NOMO-1 (cell line): ENCODE measurements around the gene DNAH6.
A peak's percentile ranks its signal among the peaks of the same experiment; 100 is the strongest.

Source experiments
- DNase-seq, 2 experiments: peaks; one replicate each; lab custom pipeline; 2025; ENCODE audit not compliant: unreplicated experiment in 2 of 2; lab: John Stamatoyannopoulos, UW

Gene DNAH6

DNA sequence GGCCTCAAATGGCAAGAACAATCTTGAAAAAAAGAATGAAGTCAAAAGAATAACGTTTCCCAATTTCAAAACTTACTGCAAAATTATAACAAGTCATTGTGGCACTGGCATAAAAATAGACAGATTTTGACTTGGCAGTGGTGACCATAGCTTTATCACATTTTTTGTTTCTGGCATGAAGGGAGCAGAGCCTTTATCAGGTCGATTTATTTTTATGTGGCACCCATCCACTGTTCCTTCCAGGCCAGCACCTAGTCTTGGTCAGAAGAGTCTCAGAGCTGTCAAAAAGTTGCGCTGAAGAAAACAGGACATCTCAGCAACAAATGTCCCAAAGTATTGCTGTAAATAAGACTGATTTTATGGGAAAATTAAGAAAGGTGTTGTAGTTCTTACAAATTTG is 272.2 kb downstream of the DNAH6 start:
- no peak for DNase-seq

DNA sequence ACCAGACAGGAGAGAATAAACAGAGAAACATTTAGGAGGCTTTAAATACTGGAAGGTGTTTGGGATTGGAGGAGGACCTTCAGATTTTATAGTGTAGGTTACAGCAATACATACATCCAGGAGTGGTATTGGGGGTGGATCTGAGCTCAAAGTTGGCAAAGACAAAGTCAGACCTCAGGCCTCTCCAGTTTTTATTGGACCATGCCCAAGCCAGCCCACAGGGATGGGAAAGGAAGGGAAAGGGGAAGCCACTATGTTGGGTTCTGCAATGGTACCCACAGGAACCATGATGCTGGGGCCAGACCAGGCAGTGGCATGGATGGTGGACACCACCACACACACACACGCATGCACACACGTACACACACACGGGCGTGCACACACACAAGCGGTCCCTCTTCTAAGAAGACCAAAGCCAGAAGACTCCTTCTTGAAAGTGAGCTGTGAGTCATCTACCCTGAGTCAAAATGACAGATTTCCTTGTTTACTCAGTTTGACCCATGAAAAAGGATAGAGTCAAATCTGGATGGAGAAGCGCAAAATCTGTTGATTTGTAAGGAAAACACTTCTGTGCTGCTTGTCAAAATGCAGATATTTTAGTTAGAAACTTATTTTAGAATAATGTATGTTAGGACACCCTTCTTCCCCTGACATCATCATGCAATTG is 276.7 kb downstream of the DNAH6 start:
- no peak for DNase-seq

DNA sequence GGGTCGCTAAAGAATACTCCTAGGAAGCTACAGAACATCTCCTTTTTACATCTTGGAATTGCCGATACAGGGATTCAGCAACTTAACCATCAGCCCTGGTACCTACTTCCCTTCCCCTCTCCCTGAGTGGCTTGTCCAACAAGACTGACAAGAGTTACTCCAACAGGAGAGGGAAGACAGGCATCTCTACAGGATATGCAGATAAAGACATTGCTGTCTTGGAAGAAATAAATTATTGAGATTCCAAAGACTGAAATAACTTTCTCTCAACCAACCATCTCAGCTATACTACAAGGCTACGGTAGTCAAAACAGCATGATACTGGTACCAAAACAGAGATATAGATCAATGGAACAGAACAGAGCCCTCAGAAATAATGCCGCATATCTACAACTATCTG is 277.3 kb downstream of the DNAH6 start:
- DNase-seq: no peak

DNA sequence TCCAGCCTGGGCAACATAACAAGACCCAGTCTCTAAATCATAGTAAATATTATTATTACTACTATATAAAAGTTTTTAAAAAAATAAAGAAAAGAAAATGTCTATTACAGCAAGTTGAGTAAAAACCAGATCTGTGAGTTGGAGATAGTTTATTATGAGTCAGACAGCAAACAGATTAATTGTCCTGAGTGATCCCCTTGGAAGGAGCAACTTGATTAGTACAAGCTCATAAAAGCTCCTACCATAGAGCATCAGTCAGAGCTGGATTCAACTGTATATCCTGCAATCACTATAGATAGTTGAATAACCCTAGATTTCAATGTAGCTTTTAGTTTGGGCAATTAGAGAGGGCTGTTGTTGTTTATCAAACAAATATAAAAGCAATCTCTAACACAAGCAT is 280.5 kb downstream of the DNAH6 start:
- no peak for DNase-seq

DNA sequence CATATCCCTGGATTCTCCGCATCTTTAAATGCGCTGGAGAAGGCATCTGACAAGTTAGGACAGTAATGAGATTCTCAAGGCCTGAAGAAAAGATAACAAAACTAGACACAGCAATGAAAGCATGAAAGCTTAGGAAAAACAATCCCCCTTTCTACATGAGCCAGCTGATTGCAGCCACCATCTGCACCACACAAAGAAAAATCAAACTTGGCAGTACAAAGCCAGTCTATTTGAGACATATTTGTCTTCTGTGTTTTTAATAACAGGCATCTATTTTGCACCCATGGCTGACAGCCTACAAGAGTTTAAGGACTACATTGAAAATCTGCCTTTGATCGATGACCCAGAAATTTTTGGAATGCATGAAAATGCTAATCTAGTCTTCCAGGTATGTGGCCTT is 281.0 kb downstream of the DNAH6 start:
- DNase-seq: no peak

DNA sequence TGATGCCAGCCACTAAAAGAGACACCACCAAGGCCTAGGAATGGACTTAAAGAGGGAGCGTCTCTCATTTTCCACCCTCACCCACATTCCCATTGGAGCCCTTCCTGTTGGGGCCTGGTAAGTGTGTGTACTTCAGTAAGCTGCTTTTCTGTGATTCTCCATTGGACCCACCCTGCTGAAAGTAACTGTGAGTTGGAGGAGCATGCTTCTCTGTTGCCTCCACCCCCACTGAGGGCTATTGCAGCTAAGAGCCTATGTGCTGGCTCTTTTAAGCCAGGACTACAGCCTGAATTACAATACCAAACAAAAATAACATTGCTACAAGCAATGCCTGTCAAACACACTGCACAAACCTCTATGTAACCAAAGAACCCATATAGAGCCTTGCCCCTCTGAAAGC is 283.5 kb downstream of the DNAH6 start:
- DNase-seq: no peak

DNA sequence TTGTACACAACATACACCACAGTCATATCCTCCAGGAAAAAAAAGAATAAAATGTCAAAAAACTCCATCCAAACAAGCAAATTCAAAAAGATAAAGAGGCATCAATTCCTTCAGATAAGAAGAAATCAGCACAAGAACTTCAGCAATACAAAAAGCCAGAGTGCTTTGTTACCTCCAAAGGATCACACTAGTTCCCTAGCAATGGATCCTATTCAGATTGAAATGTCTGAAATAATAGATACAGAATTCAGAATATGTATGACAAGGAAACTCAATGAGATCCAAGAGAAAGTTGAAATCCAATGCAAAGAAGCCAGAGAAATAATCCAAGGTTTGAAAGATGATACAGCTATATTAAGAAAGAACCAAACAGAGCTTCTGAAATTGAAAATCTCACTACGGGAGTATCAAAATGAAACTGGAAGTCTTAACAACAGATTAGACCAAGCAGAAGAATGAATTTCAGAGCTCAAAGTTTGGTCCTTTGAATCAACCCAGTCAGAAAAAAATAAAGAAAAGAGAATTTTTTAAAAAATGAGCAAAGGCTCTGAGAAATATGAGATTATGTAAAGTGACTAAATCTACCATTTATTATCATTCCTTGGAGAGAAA is 284.0 kb downstream of the DNAH6 start:
- no peak for DNase-seq

DNA sequence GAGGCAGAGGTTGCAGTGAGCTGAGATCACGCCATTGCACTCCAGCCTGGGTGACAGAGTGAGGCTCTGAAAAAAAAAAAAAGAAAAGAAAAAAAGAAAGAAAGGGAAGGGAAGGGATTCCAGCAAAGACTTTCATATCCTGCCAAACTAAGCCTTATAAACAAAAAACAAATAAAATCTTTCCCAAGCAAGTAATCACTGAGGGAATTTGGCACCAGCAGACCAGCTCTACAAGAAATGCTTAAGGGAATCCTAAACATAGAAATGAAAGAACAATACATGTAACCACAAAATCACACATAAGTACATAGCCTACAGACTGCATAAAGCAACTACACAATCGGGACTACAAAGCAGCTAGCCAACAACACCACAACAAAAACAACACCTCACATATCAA is 285.5 kb downstream of the DNAH6 start:
- DNase-seq: no peak

DNA sequence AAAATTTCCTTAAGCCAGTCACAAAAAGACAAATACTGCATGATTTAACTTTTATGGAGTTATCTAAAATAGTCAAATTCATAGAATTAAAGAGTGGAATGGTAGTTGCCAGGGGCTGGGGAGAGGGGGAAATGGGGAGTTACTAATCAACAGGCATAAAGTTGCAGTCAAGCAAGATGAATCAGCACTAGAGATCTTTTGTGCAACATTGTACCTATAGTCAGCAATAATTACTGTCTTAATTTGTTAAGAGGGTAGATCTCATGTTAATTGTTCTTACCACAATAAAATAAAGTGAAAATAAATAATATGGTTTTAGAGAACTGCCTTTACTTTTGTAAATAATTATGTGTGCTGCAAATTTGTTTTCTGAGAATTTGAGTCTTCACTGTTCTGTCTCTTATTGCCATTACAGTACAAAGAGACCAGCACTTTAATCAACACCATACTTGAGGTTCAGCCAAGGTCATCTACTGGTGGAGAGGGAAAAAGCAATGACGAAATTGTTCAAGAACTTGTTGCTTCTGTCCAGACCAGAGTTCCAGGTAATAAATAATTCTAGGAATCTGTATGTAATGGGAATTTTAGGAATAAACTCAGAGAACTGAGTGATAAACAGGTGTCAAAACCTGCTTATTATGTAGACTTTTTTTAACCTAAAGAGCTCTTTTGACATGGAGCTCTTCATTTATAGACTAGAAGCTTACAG is 289.1 kb downstream of the DNAH6 start:
- no peak for DNase-seq

DNA sequence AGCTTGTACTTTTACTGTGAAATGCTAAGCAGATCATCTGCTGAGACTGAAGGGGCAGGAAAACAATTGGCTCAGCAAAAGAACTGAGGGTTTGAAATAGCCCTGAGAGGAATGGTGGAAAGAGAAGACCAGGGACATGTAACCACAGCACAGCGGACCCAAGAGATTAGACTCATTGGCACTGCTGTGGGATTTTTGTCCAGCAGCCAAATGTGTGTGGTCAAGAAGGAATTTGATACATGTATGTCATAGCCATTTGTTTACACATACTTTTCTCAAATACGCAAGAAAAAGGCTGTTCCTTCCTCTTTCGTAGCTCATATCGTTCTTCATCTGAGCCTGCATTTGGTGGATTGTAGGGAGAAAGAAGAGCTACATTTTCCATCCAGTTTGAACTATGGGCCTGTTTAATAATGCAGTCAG is 290.8 kb downstream of the DNAH6 start:
- DNase-seq: no peak

DNA sequence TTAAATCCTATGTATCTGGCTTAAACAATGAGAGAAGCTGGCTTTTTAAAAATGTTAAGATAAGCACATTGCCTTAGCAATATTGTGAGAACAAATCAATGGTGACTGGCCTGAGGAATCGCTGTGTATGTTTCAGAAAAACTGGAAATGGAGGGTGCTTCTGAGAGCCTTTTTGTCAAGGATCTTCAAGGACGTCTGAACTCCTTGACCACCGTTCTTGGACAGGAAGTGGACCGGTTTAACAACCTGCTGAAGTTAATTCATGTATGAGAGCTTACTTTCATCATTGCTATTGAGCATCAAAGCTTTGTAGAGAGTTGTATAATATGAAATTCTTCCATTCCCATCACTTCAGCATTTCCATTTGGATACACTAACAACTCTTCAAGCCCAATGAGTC is 292.0 kb downstream of the DNAH6 start:
- no peak for DNase-seq

DNA sequence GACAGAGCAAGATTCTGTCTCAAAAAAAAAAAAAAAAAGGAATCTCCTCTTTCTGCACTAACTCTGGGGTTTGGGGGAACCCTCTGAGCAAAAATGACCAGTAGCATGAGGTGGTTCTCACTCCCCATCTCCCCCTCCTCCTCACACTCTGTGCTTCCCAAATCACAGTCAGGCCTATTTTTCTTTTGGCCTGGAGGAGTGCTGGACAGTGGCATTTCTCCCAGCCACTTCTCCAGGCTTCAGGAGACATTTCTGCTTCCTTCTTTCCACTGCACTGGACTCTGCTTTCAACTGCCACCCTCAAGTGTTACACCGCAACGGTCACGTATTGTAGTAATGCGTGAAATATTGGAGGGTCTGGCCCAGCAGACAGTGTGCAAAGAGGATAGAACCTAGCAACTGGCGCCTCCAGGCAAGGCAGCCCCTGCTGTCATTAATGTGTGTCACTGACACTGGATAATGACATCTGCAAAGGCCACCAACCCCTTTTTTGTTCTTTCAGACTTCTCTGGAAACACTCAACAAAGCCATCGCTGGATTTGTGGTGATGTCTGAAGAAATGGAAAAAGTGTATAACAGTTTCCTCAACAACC is 295.6 kb downstream of the DNAH6 start:
- no peak for DNase-seq

DNA sequence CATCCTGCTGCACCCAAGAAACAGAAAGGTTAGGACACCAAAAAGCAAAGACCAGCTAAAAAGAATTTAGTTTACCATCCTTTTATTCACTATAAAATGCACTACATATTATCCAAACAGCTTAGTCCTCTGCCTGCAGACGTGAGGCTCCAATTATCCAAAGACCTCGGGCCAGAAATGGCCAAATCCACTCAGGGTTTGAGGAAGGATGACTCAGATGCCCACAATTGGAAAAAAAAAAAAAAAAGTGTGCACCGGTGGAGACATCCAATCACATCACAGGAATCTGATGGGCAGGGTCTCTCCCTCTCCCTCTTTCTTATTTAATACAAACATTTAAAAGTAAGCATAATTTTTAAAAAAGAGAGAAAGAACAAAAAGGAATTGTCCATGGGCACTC is 298.8 kb downstream of the DNAH6 start:
- DNase-seq: no peak

DNA sequence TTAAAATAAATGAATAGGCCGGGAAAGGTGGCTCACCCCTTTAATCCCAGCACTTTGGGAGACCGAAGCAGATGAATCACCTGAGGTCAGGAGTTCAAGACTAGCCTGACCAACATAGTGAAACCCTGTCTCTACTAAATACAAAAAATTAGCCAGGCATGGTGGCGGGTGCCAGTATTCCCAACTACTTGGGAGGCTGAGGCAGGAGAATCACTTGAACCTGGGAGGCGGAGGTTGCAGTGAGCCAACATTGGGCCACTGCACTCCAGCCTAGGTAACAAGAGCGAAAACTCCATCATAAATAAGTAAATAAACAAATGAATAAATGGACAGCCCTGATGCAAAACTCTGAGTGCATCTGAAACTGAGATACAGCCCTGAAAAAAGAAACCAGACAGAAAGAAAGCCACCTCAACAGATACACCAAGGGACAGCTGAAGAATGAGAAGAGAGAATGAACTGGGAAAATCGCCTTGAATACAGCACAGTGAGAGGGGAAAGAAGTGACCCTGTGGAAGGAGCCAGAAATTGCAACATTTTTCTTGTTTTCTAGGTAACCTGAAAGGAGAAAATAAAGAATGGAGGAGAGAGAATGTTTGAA is 300.2 kb downstream of the DNAH6 start:
- DNase-seq: no peak

DNA sequence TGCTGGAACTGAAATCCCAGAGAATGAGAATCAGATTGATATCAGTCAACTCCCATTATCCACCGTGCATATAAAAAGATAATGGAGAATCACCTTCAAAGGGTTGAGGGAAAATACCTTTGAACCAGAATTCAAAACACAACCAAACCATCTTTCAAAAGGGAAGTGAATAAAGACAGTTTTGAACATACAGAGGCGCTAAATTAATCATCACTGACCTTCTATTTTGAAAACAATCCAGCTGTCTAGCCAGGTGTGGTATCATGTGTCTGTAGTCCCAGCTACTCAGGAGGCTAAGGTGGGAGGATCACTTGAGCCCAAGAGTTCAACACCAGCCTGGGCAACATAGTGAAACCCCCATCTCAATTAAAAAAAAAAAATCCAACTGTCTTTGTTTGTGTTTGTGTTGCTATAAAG is 300.9 kb downstream of the DNAH6 start:
- no peak for DNase-seq

DNA sequence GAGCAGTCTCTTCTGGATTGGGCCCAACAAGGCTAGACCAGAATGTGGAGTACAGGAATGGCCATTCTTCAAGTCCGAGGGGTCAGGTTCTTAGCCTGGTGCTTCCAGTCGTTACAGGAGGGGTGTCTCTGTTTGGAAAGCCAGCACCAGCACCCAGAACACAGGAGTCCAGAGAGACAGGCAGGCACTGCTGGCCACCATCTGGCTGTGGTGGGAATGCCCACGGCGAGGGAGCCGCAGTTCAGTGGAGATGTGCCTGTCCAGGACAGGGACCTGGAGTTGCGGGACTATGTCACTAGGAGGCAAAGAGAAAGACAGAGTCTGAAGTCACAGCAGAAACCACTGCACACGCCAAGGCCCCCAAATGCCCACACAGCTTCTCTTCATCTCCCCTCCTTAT is 305.5 kb downstream of the DNAH6 start:
- DNase-seq: no peak

DNA sequence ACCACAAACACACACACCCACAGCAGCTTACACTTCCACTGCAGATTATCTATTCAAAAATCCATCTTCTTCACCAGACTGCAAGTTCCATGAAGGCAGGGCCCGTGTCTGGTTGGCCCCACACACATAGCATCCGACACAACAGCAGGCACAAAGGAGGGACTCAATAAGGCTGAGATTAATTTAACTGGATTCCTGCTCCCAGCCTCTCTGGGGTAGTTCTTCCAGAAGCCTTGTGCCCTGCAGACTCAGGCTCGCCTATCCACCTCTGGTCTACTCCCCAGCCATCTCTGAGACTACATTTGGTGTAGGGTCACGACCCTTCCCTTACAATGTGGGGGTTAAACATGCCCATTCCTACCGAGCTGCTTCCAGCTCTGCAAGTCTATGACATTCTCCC is 306.9 kb downstream of the DNAH6 start:
- DNase-seq: no peak

DNA sequence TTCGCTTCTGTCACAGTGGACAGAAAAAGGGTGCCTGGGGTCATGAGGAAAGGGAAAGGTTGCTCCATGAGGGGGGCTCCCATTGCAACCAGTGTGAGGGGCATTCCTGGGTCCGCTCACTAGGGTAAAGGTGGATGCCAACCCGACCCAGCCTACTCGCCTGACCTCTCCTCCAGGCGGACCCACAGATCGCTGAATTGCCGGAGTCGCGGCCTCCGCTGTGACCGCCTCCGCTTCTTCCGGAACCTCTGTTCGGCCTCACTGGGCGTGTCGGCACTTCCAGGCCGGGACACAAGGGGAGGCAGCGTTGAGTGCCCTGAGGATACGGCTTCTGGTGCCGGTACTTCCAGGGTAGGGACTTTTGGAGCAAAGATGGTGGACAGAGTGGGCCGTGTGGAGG is 307.5 kb downstream of the DNAH6 start:
- DNase-seq: no peak

DNA sequence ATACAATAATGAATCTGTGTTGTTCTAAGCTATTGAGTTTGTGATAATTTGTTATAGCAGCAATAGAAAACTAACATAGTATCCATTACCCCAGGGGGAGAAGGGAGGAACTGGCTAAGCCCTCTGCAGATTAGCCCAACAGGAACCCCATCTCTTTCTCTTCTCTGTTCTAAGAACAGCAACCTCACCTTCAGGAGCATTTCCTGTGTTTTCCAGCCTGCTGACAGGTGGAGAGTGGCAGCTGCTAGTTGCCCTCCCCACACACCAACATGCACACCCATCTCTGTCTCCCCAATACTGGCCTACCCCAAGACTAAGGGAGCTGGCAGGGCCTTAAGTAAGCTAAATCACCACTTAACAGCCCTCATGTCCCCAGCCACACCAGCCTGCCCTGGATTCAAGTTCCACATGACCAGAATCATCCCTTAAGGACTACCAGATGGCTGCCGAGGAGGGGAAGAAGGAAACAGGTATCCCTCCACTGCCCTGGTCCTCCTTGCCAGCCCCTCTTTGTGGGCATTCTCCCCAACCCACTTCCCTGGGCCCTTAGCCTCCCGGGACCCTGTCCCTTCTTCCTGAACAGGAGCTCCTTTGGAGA is 311.8 kb downstream of the DNAH6 start:
- DNase-seq: no peak

DNA sequence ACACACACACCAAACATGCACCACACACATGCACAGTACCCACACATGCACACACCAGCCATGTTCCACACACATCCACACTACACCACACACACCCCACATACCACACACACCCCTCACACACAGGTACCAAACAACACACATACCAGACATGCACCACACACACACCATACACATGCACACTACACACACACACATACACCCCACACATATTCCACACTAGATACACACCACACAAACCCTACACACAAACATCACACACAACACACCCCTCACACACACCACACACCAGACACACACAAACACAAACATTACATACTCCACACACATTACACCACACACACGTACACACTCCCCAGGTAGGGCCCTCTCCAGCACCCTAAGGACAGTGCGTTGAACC is 313.4 kb downstream of the DNAH6 start:
- DNase-seq: no peak

DNA sequence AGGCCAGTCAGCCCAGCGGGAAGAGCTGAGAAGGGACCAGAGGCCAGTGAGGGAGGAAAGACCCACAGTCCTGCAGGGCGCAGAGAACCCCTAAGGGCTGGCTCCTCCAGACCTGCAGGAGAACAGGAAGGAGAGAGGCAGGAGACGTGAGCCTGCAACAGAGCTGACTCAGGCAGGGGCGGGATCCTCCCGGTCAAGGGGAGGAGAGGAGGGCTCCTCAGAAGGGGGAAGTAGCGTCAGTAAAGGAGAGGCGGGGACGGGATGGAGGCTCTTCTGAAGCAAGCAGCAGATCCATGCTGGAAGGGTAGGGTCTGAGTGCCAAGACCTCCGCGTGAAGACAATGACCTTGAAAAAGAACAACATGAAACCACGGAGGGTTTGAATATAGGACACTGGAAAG is 313.8 kb downstream of the DNAH6 start:
- DNase-seq: peak; percentile 84 to 88
